ENCODE measurements around the gene SLC25A42.

Gene SLC25A42

DNA sequence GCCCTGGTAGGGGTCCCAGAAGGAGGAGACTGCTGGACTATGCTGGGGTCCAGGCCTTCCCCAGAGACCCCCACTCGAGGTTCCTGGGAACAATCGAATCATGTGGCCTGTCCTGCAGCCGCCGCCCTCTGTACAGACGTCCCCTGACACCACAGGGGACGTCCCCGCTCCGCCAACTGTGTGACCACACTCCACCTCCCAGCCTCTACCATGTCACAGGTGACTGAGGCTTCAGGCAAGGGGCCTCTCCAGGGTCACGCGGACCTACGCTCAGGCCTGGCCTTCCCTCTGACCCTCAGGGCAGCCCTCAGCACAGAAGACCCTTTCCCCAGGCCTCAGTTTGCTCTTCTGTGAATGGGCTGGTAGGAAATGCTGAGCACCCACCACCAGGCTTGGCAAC lies 87.6 kb downstream of the SLC25A42 start:
- no peaks in the 10 kb centered on the region for H3K4me1 ChIP-seq (ENCODE audit: control insufficient read depth, insufficient read depth, low read length, poor library complexity, severe bottlenecking)
- WGBS, 2 experiments (ENCODE audit: insufficient coverage in 2 of 2), result 83 to 88% methylated on average over 8 to 10 of the region's 11 CpGs
- no peaks in the 10 kb centered on the region for H3K36me3 ChIP-seq (ENCODE audit: control insufficient read depth, insufficient read depth, low read length)
- H3K27ac ChIP-seq (ENCODE audit: low read depth, low read length, severe bottlenecking), result no peak overlapping the region
- H3K4me3 ChIP-seq (ENCODE audit: extremely low read depth, insufficient read depth, low read length, poor library complexity, severe bottlenecking), result no peak overlapping the region
- H3K9me3 ChIP-seq (ENCODE audit: control insufficient read depth, low read length), result no peaks in the 10 kb centered on the region

DNA sequence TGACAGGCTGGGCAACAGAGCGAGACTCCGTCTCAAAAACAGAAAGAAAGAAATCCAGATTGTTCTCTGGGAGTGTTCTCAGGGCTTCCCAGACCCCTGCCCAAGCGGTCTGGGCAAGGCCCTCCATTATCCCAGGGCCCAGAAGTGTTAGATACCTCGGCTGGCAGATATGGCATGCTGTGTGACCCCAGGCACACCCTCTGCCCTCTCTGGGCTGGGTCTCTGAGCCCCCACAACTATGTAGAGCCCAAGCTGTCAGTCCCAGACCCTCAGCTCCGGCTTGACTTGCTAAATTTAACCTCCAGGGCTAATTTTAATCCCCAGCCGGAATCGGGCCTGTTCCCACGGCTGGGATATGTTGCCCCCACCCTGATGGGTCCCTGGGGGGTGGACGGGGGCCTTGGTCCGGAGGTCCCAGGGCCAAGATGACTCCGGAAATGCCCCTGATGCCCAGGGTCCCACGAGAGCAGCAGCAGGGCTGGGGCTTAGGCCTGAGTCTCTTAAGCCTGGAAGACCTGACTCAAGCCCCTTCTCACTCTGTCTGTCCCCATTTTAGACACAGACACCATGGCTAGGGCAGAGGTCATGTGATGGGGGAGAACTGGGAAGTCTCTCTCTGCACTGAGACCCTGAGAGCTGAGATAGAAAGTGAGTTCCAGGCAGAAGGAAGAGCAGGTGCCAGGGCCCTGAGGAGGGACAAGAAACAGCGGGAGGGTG lies 89.0 kb downstream of the SLC25A42 start:
- Histone ChIP-seq H3K4me1 (ENCODE audit: control insufficient read depth, insufficient read depth, low read length, poor library complexity, severe bottlenecking) (no peaks in the 10 kb centered on the region), H3K27ac (ENCODE audit: low read depth, low read length, severe bottlenecking) (no peak overlapping the region)
- 83 to 89% methylated on average over 11 to 12 of the region's 13 CpGs for WGBS, 2 experiments (ENCODE audit: insufficient coverage in 2 of 2)

DNA sequence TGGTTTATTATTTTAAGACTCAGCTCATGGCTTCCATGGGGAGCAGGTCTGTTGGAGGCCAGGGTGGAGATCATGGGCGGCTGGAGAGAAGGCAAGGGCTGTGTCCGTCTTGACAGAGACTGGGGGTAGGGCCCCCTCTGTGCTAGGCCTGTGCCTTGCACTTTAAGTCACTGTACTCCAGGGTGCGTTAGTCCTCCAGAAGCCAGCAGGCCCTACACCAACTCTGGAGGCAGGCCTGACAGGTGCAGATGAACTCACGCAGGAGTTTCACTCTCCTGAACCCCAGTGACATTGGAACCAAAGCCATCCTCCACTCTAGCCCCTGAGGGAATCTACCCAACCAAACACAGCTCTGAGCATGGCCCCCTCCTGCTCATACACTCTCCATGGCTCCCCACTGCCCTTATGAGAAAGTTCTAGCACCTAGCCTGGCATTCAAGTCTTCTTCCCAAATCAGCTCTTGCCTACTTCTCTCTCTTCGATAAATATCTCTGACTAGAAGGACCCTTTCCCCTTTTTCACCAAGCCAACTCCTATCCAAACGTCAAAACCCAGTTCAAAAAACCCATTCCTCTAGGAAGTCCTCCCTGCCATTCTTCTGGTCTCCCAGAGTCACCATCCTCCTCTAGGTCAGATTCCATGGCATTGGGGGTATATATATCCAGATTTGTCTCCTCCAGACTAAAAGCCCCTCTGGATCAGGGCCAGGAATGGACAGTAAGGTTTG lies 91.1 kb downstream of the SLC25A42 start:
- H3K27ac ChIP-seq (ENCODE audit: low read depth, low read length, severe bottlenecking), result no peak overlapping the region
- no peaks in the 10 kb centered on the region for H3K9me3 ChIP-seq (ENCODE audit: control insufficient read depth, low read length)
- H3K4me3 ChIP-seq (ENCODE audit: extremely low read depth, insufficient read depth, low read length, poor library complexity, severe bottlenecking), result no peak overlapping the region
- H3K4me1 ChIP-seq (ENCODE audit: control insufficient read depth, insufficient read depth, low read length, poor library complexity, severe bottlenecking), result no peaks in the 10 kb centered on the region
- WGBS, 2 experiments (ENCODE audit: insufficient coverage in 2 of 2), result 89 to 94% methylated on average over 5 to 6 of the region's 6 CpGs
- H3K36me3 ChIP-seq (ENCODE audit: control insufficient read depth, insufficient read depth, low read length), result no peaks in the 10 kb centered on the region

More for the DNA sequence above, 89.0 kb downstream of the SLC25A42 start:
- Histone ChIP-seq H3K4me3 (ENCODE audit: extremely low read depth, insufficient read depth, low read length, poor library complexity, severe bottlenecking) (no peak overlapping the region), H3K36me3 (ENCODE audit: control insufficient read depth, insufficient read depth, low read length) (no peaks in the 10 kb centered on the region), H3K9me3 (ENCODE audit: control insufficient read depth, low read length) (no peaks in the 10 kb centered on the region)

DNA sequence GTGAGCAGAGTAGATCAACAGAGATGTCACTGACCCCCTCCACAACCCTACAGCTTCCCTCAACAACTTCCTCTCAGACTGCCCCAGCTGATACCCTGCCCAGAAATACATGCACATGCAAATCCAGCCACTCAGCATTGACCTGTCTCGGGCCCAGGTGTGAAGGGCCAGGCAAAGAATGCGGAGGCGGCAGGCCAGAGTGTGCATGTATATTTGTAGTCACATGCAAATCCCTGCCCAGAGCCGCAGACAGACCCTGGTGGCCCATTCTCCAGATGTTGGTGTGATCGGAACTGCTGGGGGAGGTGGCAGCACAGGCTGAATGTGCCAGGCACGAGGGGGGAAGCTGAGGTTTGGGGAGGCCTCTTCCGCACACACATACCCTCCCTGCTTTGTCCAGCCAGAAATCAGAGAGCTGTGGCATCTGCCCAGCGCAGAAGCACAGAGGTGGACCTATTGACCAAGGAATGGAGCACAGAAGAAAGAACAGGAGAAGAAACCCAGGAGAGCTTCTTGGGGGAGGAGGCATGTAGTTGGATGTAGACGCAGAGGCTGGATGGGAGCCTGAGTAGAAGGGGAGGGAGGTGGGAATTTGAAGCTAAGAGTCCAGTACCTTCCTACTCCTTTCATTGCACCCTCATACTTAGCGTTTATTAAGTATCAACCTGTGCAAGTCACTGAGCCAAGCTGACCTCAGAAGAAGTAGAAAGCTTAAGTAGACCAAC lies 91.9 kb downstream of the SLC25A42 start:
- no peaks in the 10 kb centered on the region for H3K36me3 ChIP-seq (ENCODE audit: control insufficient read depth, insufficient read depth, low read length)
- no peaks in the 10 kb centered on the region for H3K9me3 ChIP-seq (ENCODE audit: control insufficient read depth, low read length)
- no peaks in the 10 kb centered on the region for H3K4me1 ChIP-seq (ENCODE audit: control insufficient read depth, insufficient read depth, low read length, poor library complexity, severe bottlenecking)
- 78 to 91% methylated on average over 4 to 5 of the region's 10 CpGs for WGBS, 2 experiments (ENCODE audit: insufficient coverage in 2 of 2)
- H3K27ac ChIP-seq (ENCODE audit: low read depth, low read length, severe bottlenecking), result no peak overlapping the region
- H3K4me3 ChIP-seq (ENCODE audit: extremely low read depth, insufficient read depth, low read length, poor library complexity, severe bottlenecking), result no peak overlapping the region

DNA sequence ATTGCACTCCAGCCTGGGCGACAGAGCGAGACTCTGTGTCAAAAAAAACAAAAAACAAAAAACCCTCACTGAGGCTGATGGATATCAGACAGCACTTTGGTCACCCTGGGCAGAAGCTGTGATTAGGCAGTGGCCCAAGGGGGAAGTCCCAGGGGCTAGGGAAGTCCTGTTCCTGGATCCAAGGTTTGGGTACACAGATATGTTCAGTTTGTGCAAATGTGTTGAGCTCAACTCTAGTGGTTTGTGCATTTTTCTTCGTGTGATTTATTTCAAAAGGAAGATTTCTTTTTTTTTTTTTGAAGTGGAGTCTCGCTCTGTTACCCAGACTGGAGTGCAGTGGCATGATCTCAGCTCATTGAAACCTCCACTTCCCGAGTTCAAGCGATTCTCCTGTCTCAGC lies 94.0 kb downstream of the SLC25A42 start:
- no peak overlapping the region for H3K4me3 ChIP-seq (ENCODE audit: extremely low read depth, insufficient read depth, low read length, poor library complexity, severe bottlenecking)
- H3K27ac ChIP-seq (ENCODE audit: low read depth, low read length, severe bottlenecking), result no peak overlapping the region
- H3K9me3 ChIP-seq (ENCODE audit: control insufficient read depth, low read length), result no peaks in the 10 kb centered on the region
- no peaks in the 10 kb centered on the region for H3K36me3 ChIP-seq (ENCODE audit: control insufficient read depth, insufficient read depth, low read length)
- WGBS, 2 experiments (ENCODE audit: insufficient coverage in 2 of 2), result 80 to 89% methylated on average over 1 to 4 of the region's 6 CpGs
- no peaks in the 10 kb centered on the region for H3K4me1 ChIP-seq (ENCODE audit: control insufficient read depth, insufficient read depth, low read length, poor library complexity, severe bottlenecking)

DNA sequence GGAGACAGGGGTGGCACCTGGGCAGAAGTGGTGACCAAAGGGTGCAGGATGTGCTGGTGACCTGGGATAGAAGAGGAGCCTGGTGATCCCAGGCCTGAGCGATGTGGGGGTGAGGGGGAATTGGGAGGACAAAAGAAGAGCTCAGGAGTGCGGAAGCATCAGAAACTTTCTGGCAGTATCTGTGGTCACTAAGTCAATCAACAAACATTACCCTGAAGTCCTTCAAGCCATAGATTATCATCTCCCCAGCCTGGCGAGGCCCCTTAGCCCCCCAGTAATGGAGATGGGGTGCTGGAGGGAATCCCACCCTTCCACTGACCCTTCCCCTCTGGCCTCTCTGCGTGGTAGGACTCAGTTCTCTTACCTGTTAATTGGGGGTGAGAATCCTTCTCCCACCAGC lies 95.7 kb downstream of the SLC25A42 start:
- Histone ChIP-seq H3K27ac (ENCODE audit: low read depth, low read length, severe bottlenecking) (no peak overlapping the region), H3K4me3 (ENCODE audit: extremely low read depth, insufficient read depth, low read length, poor library complexity, severe bottlenecking) (no peak overlapping the region), H3K9me3 (ENCODE audit: control insufficient read depth, low read length) (no peaks in the 10 kb centered on the region), H3K4me1 (ENCODE audit: control insufficient read depth, insufficient read depth, low read length, poor library complexity, severe bottlenecking) (no peaks in the 10 kb centered on the region), H3K36me3 (ENCODE audit: control insufficient read depth, insufficient read depth, low read length) (no peaks in the 10 kb centered on the region)
- 100% methylated on average over 1 of the region's 4 CpGs; no CpG with 5 or more reads in 1 of the 2 experiments for WGBS, 2 experiments (ENCODE audit: insufficient coverage in 2 of 2)

DNA sequence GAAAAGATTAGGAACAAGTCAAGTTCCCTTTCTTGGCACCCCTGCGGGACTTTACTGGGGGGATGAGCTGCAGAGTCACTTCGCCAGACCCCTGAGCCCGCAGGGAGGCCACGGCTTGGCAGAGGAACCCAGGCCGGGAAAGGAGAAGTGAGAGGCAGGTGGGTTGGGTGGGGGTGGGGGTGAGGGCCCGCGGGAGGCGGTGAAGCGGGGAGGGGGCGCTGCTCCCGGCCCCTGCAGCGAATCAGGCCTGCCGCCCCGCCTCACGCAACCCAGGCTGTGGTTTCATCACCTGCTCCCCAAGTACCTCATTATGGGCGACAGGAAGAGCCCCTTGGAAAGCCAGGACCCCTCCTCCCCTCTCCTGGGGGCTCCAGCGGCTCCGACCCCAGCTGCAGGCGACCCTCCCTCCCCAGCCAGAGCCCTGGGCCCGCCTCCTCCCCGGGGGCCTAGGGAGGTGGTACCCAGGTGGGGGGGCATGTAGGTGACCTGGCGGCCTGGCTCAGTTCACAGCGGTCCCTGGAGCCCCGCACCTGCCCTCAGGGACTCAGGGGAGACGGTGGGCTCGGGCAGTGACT lies 96.8 kb downstream of the SLC25A42 start:
- H3K4me3 ChIP-seq (ENCODE audit: extremely low read depth, insufficient read depth, low read length, poor library complexity, severe bottlenecking), result no peak overlapping the region
- no peaks in the 10 kb centered on the region for H3K4me1 ChIP-seq (ENCODE audit: control insufficient read depth, insufficient read depth, low read length, poor library complexity, severe bottlenecking)
- H3K9me3 ChIP-seq (ENCODE audit: control insufficient read depth, low read length), result no peaks in the 10 kb centered on the region
- WGBS, 2 experiments (ENCODE audit: insufficient coverage in 2 of 2), result 91 to 94% methylated on average over 6 to 8 of the region's 26 CpGs
- no peaks in the 10 kb centered on the region for H3K36me3 ChIP-seq (ENCODE audit: control insufficient read depth, insufficient read depth, low read length)
- no peak overlapping the region for H3K27ac ChIP-seq (ENCODE audit: low read depth, low read length, severe bottlenecking)

DNA sequence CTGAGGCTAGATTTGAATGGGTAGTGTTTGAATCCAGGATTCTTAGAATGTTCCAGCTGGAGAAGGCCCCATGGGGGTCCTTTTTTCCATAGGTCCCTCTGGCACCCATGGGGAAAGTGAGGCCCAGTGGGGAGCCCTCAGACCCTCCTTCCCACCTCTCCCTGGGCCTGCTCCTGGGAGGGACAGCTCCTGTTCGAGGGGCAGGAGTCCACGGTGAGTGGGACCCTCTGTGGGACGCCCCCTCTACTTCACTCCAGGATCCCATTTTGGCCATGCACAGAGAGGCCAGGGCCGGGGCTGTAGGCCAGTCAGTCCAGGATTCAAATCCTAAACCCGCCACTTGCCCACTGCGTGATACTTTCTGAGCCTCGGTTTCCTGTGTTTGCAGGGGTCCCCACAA lies 98.7 kb downstream of the SLC25A42 start:
- Histone ChIP-seq H3K27ac (ENCODE audit: low read depth, low read length, severe bottlenecking) (no peak overlapping the region), H3K9me3 (ENCODE audit: control insufficient read depth, low read length) (no peaks in the 10 kb centered on the region), H3K4me3 (ENCODE audit: extremely low read depth, insufficient read depth, low read length, poor library complexity, severe bottlenecking) (no peak overlapping the region), H3K4me1 (ENCODE audit: control insufficient read depth, insufficient read depth, low read length, poor library complexity, severe bottlenecking) (no peaks in the 10 kb centered on the region), H3K36me3 (ENCODE audit: control insufficient read depth, insufficient read depth, low read length) (no peaks in the 10 kb centered on the region)
- WGBS, 2 experiments (ENCODE audit: insufficient coverage in 2 of 2), result 92 to 93% methylated on average over 7 of the region's 7 CpGs
